ENCODE results near the gene SPDEF. TPM values are rescaled to one million over a fixed set of nuclear protein-coding genes. Genes with fewer than 3 reads are reported as not detected.

SPDEF gene
- total and polyA plus RNA-seq, 8 donors, result 0.93 to 6.0 (median 1.8) TPM

GRCh38 chr6:34553146-34553545 is 3.0 kb downstream of the SPDEF start:
- intact Hi-C loops (cut with DNase I), result no loop called here
- no peak for TF ChIP-seq CTCF (IDR thresholded peaks at IDR 0.05)
- ATAC-seq (no peak), DNase-seq (no peak)
- Histone ChIP-seq H3K27me3 (no peaks in the 10 kb centered on the region), H3K9me3 (peaks cover 0 to 1% of the 10 kb centered on the region in 2 donors), H3K4me1 (no peaks in the 10 kb centered on the region), H3K27ac (no peak overlapping the region), H3K4me3 (no peak overlapping the region), H3K36me3 (no peaks in the 10 kb centered on the region)

DNA sequence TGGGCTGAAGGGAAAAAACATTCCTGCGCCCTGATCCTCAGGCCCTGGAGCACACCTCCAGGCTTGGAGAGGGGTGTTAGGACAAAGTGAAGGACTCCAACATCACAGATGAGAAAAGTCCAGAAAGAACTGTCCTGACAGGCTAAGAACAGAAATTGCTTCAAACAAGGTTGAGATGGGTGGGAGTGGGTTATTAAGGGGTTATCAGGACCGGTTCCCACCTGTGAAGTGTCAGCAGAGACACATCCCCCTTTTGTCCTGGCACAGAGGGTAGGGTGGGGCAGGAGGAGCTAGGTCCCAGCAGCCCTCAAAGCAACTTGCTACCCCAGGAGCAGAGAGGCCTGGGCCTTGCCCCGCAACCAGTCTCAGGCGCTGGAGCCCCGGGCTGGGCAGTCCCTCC is 3.5 kb downstream of the SPDEF start:
- Histone ChIP-seq H3K4me3 (no peak overlapping the region), H3K27me3 (no peaks in the 10 kb centered on the region), H3K4me1 (no peaks in the 10 kb centered on the region), H3K36me3 (no peaks in the 10 kb centered on the region), H3K9me3 (no peaks in the 10 kb centered on the region), H3K27ac (no peak overlapping the region)
- no peak for DNase-seq
- intact Hi-C loops (cut with DNase I), result no loop called here
- ATAC-seq, result no peak
- TF ChIP-seq CTCF (IDR thresholded peaks at IDR 0.05), result no peak

- Histone ChIP-seq H3K27ac (no peak overlapping the region), H3K9me3 (no peaks in the 10 kb centered on the region), H3K36me3 (no peaks in the 10 kb centered on the region), H3K27me3 (no peaks in the 10 kb centered on the region), H3K4me3 (no peak overlapping the region), H3K4me1 (peaks cover 0 to 7% of the 10 kb centered on the region in 2 donors)
- no peak for TF ChIP-seq CTCF (IDR thresholded peaks at IDR 0.05)
- intact Hi-C loops (cut with DNase I), result no loop called here
- DNase-seq, result no peak
- ATAC-seq, result no peak
These were observed 4.4 kb downstream of the SPDEF start for GRCh38 chr6:34551720-34552119.

DNA sequence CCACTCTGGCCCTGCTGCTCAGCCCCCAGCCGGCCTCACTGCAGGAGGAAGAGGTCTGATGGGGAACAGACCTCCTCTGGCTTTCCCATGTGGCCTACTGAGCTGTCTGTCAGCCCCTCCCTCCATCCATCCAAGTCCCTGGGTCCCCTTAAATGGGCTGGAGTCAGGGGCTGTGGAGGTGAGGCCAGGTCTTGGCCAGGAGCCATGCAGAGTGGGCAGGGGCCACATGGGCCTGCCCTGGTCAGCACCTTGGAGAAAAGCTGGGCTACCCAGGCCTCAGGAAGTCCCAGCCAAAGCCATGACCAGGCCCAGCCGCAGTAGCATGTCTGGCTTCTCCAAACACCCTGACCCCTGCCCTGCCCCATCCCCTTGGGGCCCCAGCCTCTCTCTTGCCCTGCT is 6.3 kb downstream of the SPDEF start:
- no peaks in the 10 kb centered on the region for H3K27me3 ChIP-seq
- intact Hi-C loops (cut with DNase I), result no loop called here
- no peak overlapping the region for H3K4me3 ChIP-seq
- no peak overlapping the region for H3K27ac ChIP-seq
- ATAC-seq, result no peak
- no peaks in the 10 kb centered on the region for H3K9me3 ChIP-seq
- no peak for TF ChIP-seq CTCF (IDR thresholded peaks at IDR 0.05)
- no peak for DNase-seq
- H3K36me3 ChIP-seq, result no peaks in the 10 kb centered on the region
- peaks cover 7% of the 10 kb centered on the region in 2 donors for H3K4me1 ChIP-seq

GRCh38 chr6:34549026-34549803 is 6.9 kb downstream of the SPDEF start:
- intact Hi-C loops (cut with DNase I), result no loop called here
- DNase-seq (no peak), ATAC-seq (no peak)
- H3K9me3 ChIP-seq, result no peaks in the 10 kb centered on the region
- H3K27ac ChIP-seq, result no peak overlapping the region
- no peak for TF ChIP-seq CTCF (IDR thresholded peaks at IDR 0.05)
- no peaks in the 10 kb centered on the region for H3K36me3 ChIP-seq
- no peaks in the 10 kb centered on the region for H3K27me3 ChIP-seq
- peaks cover 7% of the 10 kb centered on the region in 2 donors for H3K4me1 ChIP-seq
- no peak overlapping the region for H3K4me3 ChIP-seq
